CD4-positive, alpha-beta memory T cell (primary cell): ENCODE measurements around the gene CPHXL. TPM values are rescaled to one million over a fixed set of nuclear protein-coding genes. Genes with fewer than 3 reads are reported as not detected.

Source experiments
- CTCF ChIA-PET: fragments of 350-600 bp; sonication (Branson Sonifier 250); formaldehyde crosslinking; loops from one replicate; lab custom pipeline; 2021; ENCODE audit warnings: inconsistent platforms; ENCODE audit not compliant: partially characterized antibody; lab: Charles Lee
- POLR2A ChIA-PET: fragments of 350-600 bp; sonication (Branson Sonifier 250); formaldehyde crosslinking; loops from one replicate; lab custom pipeline; 2021; ENCODE audit not compliant: partially characterized antibody; lab: Charles Lee
- DNase-seq, 5 donors: peaks; one replicate each; pipeline versions ENCODE4 v3.0.0 to v3.0.0-alpha.2; 2020 to 2022; ENCODE audit warnings: mixed read lengths in 1 of 5
- H3K27ac ChIP-seq: one replicate; pipeline ENCODE4 v1.7.0; 2013; ENCODE audit warnings: low read depth, low read length
- H3K27me3 ChIP-seq: 2 replicates; pipeline ENCODE4 v1.7.0; 2013; ENCODE audit warnings: mild to moderate bottlenecking, low read length, moderate library complexity; ENCODE audit not compliant: insufficient read depth
- H3K36me3 ChIP-seq: 2 replicates; pipeline ENCODE4 v1.7.0; 2013; ENCODE audit warnings: mild to moderate bottlenecking, low read length, moderate library complexity; ENCODE audit not compliant: insufficient read depth
- H3K4me1 ChIP-seq: 2 replicates; pipeline ENCODE4 v1.7.0; 2013; ENCODE audit warnings: mild to moderate bottlenecking, low read length, moderate library complexity; ENCODE audit not compliant: insufficient read depth
- H3K4me3 ChIP-seq, 2 donors: one replicate each; pipeline ENCODE4 v1.7.0; 2013; ENCODE audit warnings: low read length in 2 of 2, mild to moderate bottlenecking in 1 of 2
- H3K9me3 ChIP-seq, 2 donors: one replicate each; pipeline ENCODE4 v1.7.0; 2013; ENCODE audit warnings: low read length in 2 of 2, control low read depth in 1 of 2; ENCODE audit not compliant: control insufficient read depth in 1 of 2
- H3K27ac Mint-ChIP-seq, 7 donors: one replicate each; pipeline ENCODE4 v1.8.0; 2020 to 2021; ENCODE audit warnings: mixed read lengths in 7 of 7, mild to moderate bottlenecking in 6 of 7, inconsistent platforms in 3 of 7, moderate library complexity in 3 of 7
- H3K27me3 Mint-ChIP-seq, 2 donors: one replicate each; pipeline ENCODE4 v1.8.0; 2020 to 2021; ENCODE audit warnings: mixed read lengths in 2 of 2
- H3K36me3 Mint-ChIP-seq, 2 donors: one replicate each; pipeline ENCODE4 v1.8.0; 2020 to 2021; ENCODE audit warnings: mixed read lengths in 2 of 2, inconsistent platforms in 1 of 2, mild to moderate bottlenecking in 1 of 2
- H3K4me1 Mint-ChIP-seq, 4 donors: one replicate each; pipeline ENCODE4 v1.8.0; 2020 to 2021; ENCODE audit warnings: mixed read lengths in 4 of 4, mild to moderate bottlenecking in 1 of 4
- H3K4me3 Mint-ChIP-seq, 8 donors: one replicate each; pipeline ENCODE4 v1.8.0; 2020 to 2021; ENCODE audit warnings: mixed read lengths in 8 of 8, mild to moderate bottlenecking in 7 of 8, moderate library complexity in 6 of 8, inconsistent platforms in 3 of 8
- H3K9me3 Mint-ChIP-seq, 8 donors: one replicate each; pipeline ENCODE4 v1.8.0; 2020 to 2021; ENCODE audit warnings: mixed read lengths in 8 of 8, mild to moderate bottlenecking in 5 of 8, inconsistent platforms in 3 of 8, moderate library complexity in 1 of 8
- intact Hi-C: fragments of 100-400 bp; cut with micrococcal nuclease; formaldehyde crosslinking; loops from one replicate; pipeline ENCODE4 v1.15.1; 2023
- polyA plus RNA-seq, 2 donors: library from polyadenylated mRNA; unstranded; fragments of 300-500 nt; fragmentation: Illumina TruSeq; gene quantifications; one replicate each; pipeline ENCODE4 v1.2.3, GENCODE V29; 2021
- total RNA-seq, 2 experiments: library from RNA; stranded (reverse); gene quantifications; one replicate each; pipeline ENCODE4 v1.2.3, GENCODE V29; 2021

Gene CPHXL
- total and polyA plus RNA-seq, 4 experiments from 2014 or later, result not detected

GRCh38 chr16:75742424-75743047 lies 16.2 kb upstream of the CPHXL start:
- DNase-seq, result no peak
- H3K36me3 ChIP-seq, result no peaks in the 10 kb centered on the region
- no peaks in the 10 kb centered on the region for H3K4me1 ChIP-seq
- intact Hi-C loops, result no loop called here
- POLR2A ChIA-PET, result no interaction called here
- Mint-ChIP-seq H3K36me3 (peaks cover 3% of the 10 kb centered on the region in 2 donors), H3K9me3 (peaks cover 3 to 23% (median 15%) of the 10 kb centered on the region in 8 donors), H3K4me1 (no peaks in the 10 kb centered on the region), H3K27ac (no peak overlapping the region), H3K27me3 (peaks cover 6 to 15% of the 10 kb centered on the region in 2 donors), H3K4me3 (no peak overlapping the region)
- H3K9me3 ChIP-seq, result no peaks in the 10 kb centered on the region
- no peaks in the 10 kb centered on the region for H3K27me3 ChIP-seq
- CTCF ChIA-PET, result interaction anchor here (0.6 kb wide), 1 partner anchor 70 kb away, joined by 3 read pairs; no protein-coding TSS in a partner anchor
- H3K27ac ChIP-seq, result no peak overlapping the region
- H3K4me3 ChIP-seq, result no peak overlapping the region

DNA sequence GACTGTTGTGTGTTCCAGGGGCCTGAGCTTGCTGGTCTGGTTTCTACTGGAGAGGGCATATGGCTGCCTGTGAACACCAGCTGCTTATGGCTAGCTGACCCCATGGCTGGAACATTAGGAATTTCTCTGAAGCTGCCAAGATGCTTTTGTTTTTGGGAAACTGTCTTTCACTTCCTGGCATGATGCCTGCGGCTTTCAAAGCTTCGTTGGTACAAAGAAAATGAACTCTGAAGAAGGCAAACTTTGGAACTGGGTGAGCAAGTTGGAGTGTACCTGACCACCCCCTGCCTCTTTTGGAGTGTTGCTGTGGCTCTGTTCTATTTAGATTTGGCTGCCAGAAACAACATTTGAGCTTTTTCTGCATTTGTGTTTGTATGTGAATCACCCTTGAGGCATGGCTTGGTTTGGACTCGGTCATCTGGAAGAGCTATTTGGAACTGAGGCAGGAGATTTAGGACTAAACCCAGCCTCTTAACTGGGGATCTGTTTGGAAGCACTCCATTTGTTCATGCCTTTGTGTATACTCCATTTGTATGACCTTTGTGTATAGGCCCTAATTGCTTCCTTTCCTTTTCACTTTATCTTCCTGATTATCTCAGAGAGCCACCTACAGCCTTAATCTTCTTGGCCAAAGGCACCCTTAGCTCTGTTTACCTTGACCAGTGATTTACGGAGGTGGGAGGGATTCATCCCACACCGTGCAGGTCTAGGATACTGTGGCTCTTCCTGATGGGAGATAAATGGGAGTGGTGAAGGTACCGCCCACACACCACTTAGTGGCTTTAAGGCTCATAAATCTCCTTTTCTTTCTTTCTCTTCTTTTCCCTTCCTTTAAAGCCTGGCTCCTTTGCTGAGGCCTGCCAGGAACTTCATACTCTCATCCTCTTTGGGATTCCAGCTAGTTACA lies 7.3 kb upstream of the CPHXL start:
- ChIA-PET CTCF (no interaction called here), POLR2A (no interaction called here)

GRCh38 chr16:75732871-75733270 lies 6.6 kb upstream of the CPHXL start:
- Mint-ChIP-seq H3K27ac (no peak overlapping the region), H3K9me3 (peaks cover 0 to under 1% (median 0%) of the 10 kb centered on the region in 8 donors), H3K27me3 (no peaks in the 10 kb centered on the region), H3K4me1 (no peaks in the 10 kb centered on the region), H3K4me3 (no peak overlapping the region), H3K36me3 (no peaks in the 10 kb centered on the region)
- Histone ChIP-seq H3K27ac (no peak overlapping the region), H3K9me3 (no peaks in the 10 kb centered on the region), H3K4me3 (no peak overlapping the region), H3K36me3 (no peaks in the 10 kb centered on the region), H3K4me1 (no peaks in the 10 kb centered on the region), H3K27me3 (no peaks in the 10 kb centered on the region)
- ChIA-PET CTCF (no interaction called here), POLR2A (no interaction called here)
- intact Hi-C loops, result no loop called here
- no peak for DNase-seq

More for the DNA sequence above, 7.3 kb upstream of the CPHXL start:
- H3K4me3 ChIP-seq, result no peak overlapping the region
- no peaks in the 10 kb centered on the region for H3K9me3 ChIP-seq
- H3K4me1 Mint-ChIP-seq, result no peaks in the 10 kb centered on the region
- no peaks in the 10 kb centered on the region for H3K36me3 ChIP-seq
- no peaks in the 10 kb centered on the region for H3K36me3 Mint-ChIP-seq
- H3K27ac ChIP-seq, result no peak overlapping the region
- DNase-seq, result no peak
- peaks cover 0 to 3% (median 0%) of the 10 kb centered on the region in 8 donors for H3K9me3 Mint-ChIP-seq
- intact Hi-C loops, result no loop called here
- H3K27ac Mint-ChIP-seq, result no peak overlapping the region
- no peaks in the 10 kb centered on the region for H3K4me1 ChIP-seq
- H3K27me3 Mint-ChIP-seq, result no peaks in the 10 kb centered on the region
- no peak overlapping the region for H3K4me3 Mint-ChIP-seq
- H3K27me3 ChIP-seq, result no peaks in the 10 kb centered on the region

DNA sequence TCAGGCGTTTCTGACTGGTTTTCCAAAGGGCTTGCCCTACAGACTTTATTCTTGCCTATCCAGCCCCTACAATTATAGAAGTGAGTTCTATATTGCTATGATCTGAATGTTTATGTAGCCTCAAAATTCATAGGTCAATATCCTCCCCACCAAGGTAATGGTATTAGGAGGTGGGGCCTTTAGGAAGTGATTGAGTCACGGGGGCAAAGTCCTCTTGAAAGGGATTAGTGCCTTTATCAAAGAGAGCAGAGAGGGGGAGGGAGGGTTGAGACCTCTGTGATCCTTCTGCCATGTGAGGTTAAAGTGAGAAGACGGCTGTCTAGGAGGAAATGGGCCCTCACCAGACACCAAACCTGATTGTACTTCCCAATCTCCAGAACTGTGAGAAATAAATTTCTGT lies 931 bp upstream of the CPHXL start:
- DNase-seq, result no peak
- Histone ChIP-seq H3K9me3 (no peaks in the 10 kb centered on the region), H3K27ac (no peak overlapping the region), H3K27me3 (no peaks in the 10 kb centered on the region), H3K4me1 (no peaks in the 10 kb centered on the region), H3K36me3 (no peaks in the 10 kb centered on the region), H3K4me3 (no peak overlapping the region)
- H3K4me1 Mint-ChIP-seq, result no peaks in the 10 kb centered on the region
- ChIA-PET CTCF (no interaction called here), POLR2A (no interaction called here)
- no peaks in the 10 kb centered on the region for H3K27me3 Mint-ChIP-seq
- H3K36me3 Mint-ChIP-seq, result no peaks in the 10 kb centered on the region
- no peak overlapping the region for H3K4me3 Mint-ChIP-seq
- intact Hi-C loops, result no loop called here
- no peak overlapping the region for H3K27ac Mint-ChIP-seq
- peaks cover 0 to 7% (median 0%) of the 10 kb centered on the region in 8 donors for H3K9me3 Mint-ChIP-seq

GRCh38 chr16:75718452-75718851 lies 7.8 kb downstream of the CPHXL start:
- no peak overlapping the region for H3K4me3 Mint-ChIP-seq
- Histone ChIP-seq H3K9me3 (no peaks in the 10 kb centered on the region), H3K4me1 (no peaks in the 10 kb centered on the region), H3K36me3 (no peaks in the 10 kb centered on the region), H3K27me3 (peaks cover 3% of the 10 kb centered on the region), H3K27ac (no peak overlapping the region), H3K4me3 (no peak overlapping the region)
- no peak overlapping the region for H3K27ac Mint-ChIP-seq
- no peak for DNase-seq
- ChIA-PET CTCF (no interaction called here), POLR2A (no interaction called here)
- intact Hi-C loops, result no loop called here
- peaks cover 0 to 18% (median 10%) of the 10 kb centered on the region in 8 donors for H3K9me3 Mint-ChIP-seq
- H3K4me1 Mint-ChIP-seq, result no peaks in the 10 kb centered on the region
- H3K27me3 Mint-ChIP-seq, result peaks cover 6% of the 10 kb centered on the region in 2 donors
- H3K36me3 Mint-ChIP-seq, result peaks cover 2 to 4% of the 10 kb centered on the region in 2 donors

DNA sequence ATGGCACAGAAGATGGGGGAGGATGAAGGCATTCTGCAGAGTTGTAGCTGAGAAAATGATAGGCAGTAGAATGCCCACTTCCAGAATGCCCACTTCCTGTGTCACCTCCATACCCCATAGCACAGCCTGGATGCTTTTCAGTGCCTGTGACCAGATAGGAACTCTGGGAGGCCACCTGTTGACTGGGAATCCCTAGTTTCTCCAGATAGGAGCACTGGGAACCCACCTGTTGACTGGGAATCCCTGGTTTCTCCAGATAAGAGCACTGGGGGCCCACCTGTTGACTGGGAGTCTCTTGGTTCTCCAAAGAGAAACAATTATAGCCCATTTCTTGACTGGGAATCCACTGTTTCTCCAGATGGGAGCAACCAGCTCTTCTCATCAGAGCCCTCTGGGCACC lies 11.6 kb downstream of the CPHXL start:
- peaks cover 3% of the 10 kb centered on the region for H3K27me3 ChIP-seq
- H3K27ac ChIP-seq, result no peak overlapping the region
- intact Hi-C loops, result no loop called here
- no peaks in the 10 kb centered on the region for H3K9me3 ChIP-seq
- H3K4me3 ChIP-seq, result no peak overlapping the region
- H3K36me3 Mint-ChIP-seq, result peaks cover 4 to 8% of the 10 kb centered on the region in 2 donors
- no peaks in the 10 kb centered on the region for H3K4me1 Mint-ChIP-seq
- ChIA-PET CTCF (no interaction called here), POLR2A (no interaction called here)
- DNase-seq, result no peak
- H3K36me3 ChIP-seq, result no peaks in the 10 kb centered on the region
- no peaks in the 10 kb centered on the region for H3K4me1 ChIP-seq
- no peak overlapping the region for H3K4me3 Mint-ChIP-seq
- H3K27me3 Mint-ChIP-seq, result peaks cover 2 to 6% of the 10 kb centered on the region in 2 donors
- H3K9me3 Mint-ChIP-seq, result peaks cover 0 to 32% (median 17%) of the 10 kb centered on the region in 8 donors
- no peak overlapping the region for H3K27ac Mint-ChIP-seq

GRCh38 chr16:75710344-75710743 lies 15.9 kb downstream of the CPHXL start:
- CTCF ChIA-PET, result no interaction called here
- Mint-ChIP-seq H3K4me3 (no peak overlapping the region), H3K27ac (no peak overlapping the region), H3K36me3 (peaks cover 4% of the 10 kb centered on the region in 2 donors), H3K9me3 (peaks cover 0 to 25% (median 15%) of the 10 kb centered on the region in 8 donors), H3K27me3 (peaks cover 2 to 3% of the 10 kb centered on the region in 2 donors), H3K4me1 (no peaks in the 10 kb centered on the region)
- intact Hi-C loops, result no loop called here
- DNase-seq, result no peak
- Histone ChIP-seq H3K4me3 (no peak overlapping the region), H3K27me3 (no peaks in the 10 kb centered on the region), H3K4me1 (no peaks in the 10 kb centered on the region), H3K36me3 (no peaks in the 10 kb centered on the region), H3K27ac (no peak overlapping the region), H3K9me3 (no peaks in the 10 kb centered on the region)
- POLR2A ChIA-PET, result no interaction called here
